HG03354 (cell line): ENCODE measurements around the gene RSAD2.
"Not testable (repeated sequence)": the region's sequence is repeated elsewhere in the genome, so short reads cannot be mapped to it uniquely, and the experiment has no call there.

Experiments used
- ATAC-seq: cut with Tn5 transposase; IDR thresholded peaks from one replicate; pipeline ENCODE4 v1.9.1; 2021; ENCODE audit warnings: mild to moderate bottlenecking; ENCODE audit not compliant: unreplicated experiment, poor library complexity, severe bottlenecking

RSAD2 gene

DNA sequence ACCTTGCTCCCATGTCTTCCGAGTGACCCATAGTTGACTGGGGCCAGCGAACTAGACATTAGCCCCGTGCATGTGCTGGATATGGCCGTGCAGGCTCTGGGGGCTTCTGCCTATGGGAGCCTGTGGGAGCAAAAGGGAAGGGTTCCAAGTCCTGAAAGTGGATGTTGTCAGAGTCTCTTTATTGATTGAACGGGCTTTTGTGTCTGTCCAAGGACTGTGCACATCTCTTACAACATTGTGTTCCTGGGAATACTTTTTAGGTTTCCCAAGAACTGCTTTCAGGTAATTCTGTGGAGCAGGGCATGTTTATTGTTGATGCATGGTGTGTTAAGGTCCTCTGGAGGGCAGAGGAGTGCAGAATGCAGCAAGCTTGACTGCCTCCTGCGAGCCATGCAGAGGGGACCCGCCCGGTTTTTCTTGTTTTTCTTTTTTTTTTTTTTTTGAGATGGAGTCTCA, 44.7 kb downstream of the RSAD2 start:
- no peak for ATAC-seq

DNA sequence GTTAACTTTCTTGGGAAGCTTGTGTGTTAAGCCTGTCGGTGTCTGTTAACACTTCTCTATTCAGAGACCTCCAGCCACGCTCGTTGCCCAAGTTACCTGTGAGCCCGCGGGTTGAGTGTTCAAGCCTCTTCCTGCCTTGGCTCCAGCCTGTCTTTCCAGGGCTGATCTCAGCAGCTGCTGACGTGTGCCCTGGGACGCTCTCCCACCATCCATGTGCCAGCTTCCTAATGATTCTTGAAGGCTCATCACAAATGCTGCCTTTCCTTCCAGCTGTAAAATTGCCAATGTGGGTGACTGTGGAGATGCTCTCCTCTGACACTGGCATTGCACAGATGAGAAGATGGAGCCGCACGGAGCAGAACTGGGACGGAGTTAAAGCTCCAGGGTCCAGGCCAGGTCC, 45.7 kb downstream of the RSAD2 start:
- no peak for ATAC-seq

GRCh38 chr2:6924101-6924923, 46.7 kb downstream of the RSAD2 start:
- ATAC-seq = no peak

GRCh38 chr2:6924924-6925409, 47.4 kb downstream of the RSAD2 start:
- no peak for ATAC-seq

DNA sequence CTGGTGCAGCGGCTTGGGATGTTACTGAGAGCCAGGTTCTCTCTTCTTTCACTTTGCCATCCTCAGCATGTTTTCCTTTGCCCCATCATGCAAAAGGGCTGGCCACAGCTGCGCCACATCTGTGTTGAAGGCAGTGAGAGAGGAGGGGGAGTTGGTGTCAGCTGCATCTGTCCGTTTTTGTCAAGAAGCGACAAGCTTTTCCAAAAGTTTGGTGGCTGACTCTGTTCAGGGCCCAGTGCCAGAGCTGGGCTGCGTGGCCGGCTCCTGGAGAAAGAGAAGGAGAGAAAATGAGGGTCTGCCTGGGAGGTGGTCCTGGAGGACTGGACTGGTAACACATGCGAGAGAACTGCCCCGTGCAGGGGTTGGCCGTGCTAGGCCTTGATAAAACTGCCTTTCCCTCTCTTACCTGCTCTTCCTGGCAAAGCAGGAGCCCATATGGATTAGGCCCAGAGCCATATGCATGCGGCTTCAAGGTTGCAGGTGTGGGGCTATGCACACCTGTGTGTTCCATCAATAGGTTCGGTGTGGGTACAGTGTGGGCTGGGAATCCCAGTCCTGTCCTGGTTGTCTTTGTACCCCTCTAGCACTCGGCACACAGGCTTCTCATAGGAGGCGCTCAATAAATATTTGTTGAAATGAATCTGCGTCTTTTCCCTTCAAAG, 48.6 kb downstream of the RSAD2 start:
- no peak for ATAC-seq

DNA sequence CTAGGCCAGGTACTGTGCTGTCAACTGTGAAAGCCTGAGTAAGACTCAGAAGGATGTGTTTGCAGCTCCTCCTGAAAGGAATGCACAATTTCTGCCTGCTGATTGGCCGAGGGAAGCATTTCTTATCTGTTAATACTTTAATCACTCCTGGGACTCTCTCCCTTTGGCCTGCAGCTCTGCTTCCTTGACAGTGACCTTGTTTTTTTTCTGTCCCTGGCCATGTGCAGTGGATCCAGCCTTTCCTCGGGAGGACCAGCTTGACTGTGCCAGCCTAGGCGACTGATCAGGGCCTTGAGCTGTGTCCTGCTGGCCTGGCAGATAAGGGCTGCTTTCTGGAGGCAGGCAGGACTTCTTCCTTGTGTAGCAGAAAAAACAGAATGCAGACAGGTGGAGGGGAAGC, 49.6 kb downstream of the RSAD2 start:
- ATAC-seq = no peak

DNA sequence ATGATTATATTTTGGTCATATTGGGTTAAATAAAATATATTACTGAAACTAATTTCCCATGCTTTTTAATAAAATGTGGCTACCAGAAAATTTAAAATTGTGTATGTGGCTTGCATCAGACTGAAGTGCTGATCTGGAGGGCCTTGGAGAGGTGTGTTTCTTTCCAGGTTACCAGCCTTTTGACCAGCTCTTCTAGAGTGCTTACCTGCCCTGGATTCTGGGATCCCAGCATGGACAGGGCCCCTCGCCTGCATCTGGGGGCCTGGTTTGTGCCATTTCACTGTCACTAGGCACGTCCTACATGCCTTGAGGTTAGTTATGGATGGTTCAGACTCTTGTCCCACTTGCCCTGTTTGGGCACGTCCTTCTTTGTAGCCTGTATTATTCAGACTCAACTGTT, 50.2 kb downstream of the RSAD2 start:
- no peak for ATAC-seq

GRCh38 chr2:6928452-6928851, 50.9 kb downstream of the RSAD2 start:
- no peak for ATAC-seq

DNA sequence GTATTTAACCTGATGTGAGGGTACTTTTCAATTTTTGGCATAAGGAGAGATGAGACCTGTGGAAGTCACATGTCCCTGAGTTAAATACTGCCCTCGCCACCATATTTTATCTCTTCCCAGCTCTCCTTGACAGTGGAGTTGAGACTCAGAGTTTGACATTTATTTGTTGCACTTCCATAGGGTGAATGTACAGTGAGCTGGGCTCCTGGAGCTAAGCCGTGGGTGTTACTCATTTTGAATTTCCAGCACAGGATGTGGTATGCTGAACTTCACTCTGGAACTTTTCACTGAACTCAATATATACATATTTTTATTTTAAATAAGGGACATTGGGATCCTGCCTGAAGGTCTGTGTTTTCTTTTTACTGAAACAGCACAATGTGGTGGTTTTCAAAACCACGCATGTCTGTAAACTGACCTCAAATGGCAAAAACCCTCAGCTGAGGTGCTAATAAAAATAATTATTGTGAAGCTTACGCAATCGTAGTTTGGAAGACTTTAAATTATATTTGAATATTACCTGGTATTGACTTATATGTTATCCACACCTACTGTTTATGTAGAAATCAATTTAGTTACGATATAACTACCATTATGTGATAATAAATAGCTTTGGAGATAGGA, 51.7 kb downstream of the RSAD2 start:
- ATAC-seq = no peak

GRCh38 chr2:6930923-6931647, 53.5 kb downstream of the RSAD2 start:
- ATAC-seq = no peak

- no peak for ATAC-seq
These were observed 54.2 kb downstream of the RSAD2 start for GRCh38 chr2:6931753-6932152.

DNA sequence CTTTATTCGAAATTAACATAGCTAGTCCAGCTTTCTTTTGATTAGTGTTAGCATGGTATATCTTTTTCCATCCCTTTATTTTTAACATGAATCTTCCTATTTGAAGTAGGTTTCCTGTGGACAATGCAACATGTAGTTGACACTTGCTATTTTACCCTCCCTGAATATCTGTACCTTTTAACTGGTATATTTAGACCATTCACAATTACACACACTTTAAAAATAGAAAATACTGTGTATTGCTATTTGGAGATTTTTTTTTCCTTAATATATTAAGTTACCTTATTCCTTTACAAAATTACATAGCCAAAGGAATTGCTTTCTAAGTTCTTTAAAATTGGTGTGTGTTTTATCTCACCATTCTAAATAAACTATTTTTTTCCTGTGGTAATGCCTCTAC, 54.6 kb downstream of the RSAD2 start:
- no peak for ATAC-seq

GRCh38 chr2:6932828-6933227, 55.3 kb downstream of the RSAD2 start:
- no peak for ATAC-seq

- ATAC-seq = no peak
These were observed 56.3 kb downstream of the RSAD2 start for GRCh38 chr2:6933911-6934310.

DNA sequence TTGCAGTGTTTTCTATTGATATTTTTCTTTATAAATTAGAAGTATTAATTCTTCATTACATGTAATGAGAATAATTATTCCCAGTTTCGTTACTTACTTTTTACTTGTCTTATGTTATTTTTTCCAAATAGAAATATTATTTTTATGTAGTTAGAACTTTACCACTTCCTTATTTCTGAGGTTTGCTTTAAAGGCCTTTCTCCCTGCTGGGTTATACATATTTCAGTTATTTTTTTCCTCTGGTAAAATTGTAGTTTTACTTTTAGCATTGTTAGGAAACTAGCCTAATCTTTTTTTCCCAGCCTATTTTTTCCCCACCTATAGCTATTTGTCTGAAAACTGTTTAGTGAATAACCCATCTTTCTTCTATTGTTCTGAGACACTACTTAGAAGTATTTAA, 56.8 kb downstream of the RSAD2 start:
- no peak for ATAC-seq

DNA sequence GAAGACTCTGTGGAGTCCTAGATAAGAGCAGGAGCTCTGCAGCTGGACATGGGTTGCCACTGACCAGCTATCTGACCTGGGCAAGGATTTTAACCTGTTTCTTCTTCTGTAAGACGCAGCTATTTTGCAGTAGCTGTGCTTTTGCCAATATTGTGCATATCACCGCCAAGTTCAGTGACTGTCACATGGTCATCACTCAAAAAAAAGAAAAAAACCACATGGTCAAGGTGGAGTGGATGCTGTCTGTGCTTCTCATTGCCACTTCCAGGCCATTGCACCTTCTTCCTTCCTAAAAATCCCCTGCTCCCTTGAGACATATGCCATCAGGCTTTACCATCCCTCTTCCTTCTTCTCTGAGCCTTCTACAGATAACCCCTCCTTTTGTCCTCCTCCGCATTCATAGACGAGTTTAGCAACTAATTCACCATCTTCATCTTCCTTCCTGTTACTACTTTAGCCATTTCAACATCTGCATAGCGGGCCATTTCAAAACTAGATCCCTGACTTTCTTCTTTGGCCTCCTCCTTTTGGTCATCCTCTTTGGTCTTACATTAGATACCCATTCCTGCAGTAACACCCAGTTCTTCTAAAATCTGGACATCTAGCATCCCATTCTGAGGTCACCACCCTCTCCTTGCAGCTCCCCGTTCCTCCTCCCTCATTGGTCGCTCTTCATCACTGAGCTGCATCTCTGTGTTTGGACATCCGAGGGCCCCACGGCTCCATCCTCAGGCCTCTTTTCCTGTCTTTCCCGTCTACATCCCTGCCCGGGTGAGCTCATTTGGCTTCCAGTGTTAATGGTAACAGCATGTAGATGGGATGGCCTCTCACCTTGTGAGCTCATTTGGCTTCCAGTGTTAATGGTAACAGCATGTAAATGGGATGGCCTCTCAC, 57.4 kb downstream of the RSAD2 start:
- no peak for ATAC-seq

DNA sequence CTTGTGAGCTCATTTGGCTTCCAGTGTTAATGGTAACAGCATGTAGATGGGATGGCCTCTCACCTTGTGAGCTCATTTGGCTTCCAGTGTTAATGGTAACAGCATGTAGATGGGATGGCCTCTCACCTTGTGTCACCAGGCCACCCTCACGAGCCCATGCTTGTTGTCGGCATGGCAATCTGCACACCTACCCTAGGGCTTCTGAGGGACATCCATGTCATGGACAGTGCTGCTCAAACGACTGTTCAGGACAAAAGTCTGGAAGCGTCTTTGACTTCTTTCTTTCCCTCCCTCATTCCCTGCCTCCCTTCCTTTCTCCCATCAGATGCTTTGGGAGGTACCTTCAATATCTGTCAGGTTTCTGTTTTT, 58.1 kb downstream of the RSAD2 start:
- not testable (repeated sequence) for ATAC-seq

DNA sequence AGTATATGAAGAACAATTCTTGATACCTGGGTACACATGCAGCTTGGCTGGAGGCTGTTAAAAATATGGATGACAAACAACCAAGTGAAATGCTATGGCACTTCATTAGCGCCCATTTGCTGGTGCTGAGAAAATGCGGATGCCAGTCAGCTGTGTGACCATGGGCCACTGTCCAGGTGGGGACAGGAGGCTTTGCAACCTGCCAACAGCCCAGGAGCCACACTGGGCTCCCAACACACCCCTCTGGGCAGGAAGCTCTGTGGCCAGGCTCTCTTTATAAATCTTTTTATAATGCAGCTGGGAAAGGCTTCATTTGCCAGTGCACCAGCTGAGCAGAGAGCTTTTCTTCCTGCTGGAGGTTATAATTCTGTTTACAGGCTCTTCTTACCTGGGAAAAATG, 59.6 kb downstream of the RSAD2 start:
- no peak for ATAC-seq

GRCh38 chr2:6937582-6937981, 60.0 kb downstream of the RSAD2 start:
- no peak for ATAC-seq
